Thymus (tissue), 11 donors: Measurements from ENCODE around the gene PARD3B. TPM values are rescaled to one million over a fixed set of nuclear protein-coding genes. Genes with fewer than 3 reads are reported as not detected.

Experiments used
- DNase-seq, 9 donors: peaks; one replicate each; pipeline ENCODE4 v3.0.0-alpha.2; 2013; ENCODE audit warnings: low spot score in 9 of 9, low read depth in 6 of 9, missing footprints in 1 of 9
- H3K27ac ChIP-seq, 2 donors: one replicate each; pipeline ENCODE4 v1.5.1; 2013; ENCODE audit warnings: control low read depth in 1 of 2, low read depth in 1 of 2, low read length in 1 of 2, mild to moderate bottlenecking in 1 of 2, moderate library complexity in 1 of 2
- H3K27me3 ChIP-seq, 2 donors: one replicate each; pipeline ENCODE4 v1.5.1; 2013; ENCODE audit warnings: low read length in 1 of 2; ENCODE audit not compliant: control insufficient read depth in 2 of 2, insufficient read depth in 1 of 2
- H3K36me3 ChIP-seq, 2 donors: one replicate each; pipeline ENCODE4 v1.5.1; 2013; ENCODE audit warnings: low read length in 1 of 2, mild to moderate bottlenecking in 1 of 2, moderate library complexity in 1 of 2; ENCODE audit not compliant: control insufficient read depth in 2 of 2, insufficient read depth in 2 of 2
- H3K4me1 ChIP-seq, 2 donors: one replicate each; pipeline ENCODE4 v1.5.1; 2013; ENCODE audit warnings: low read length in 2 of 2; ENCODE audit not compliant: control insufficient read depth in 2 of 2, insufficient read depth in 2 of 2
- H3K4me3 ChIP-seq, 2 donors: one replicate each; pipeline ENCODE4 v1.5.1; 2013; ENCODE audit warnings: low read length in 2 of 2, control low read depth in 1 of 2, mild to moderate bottlenecking in 1 of 2
- H3K9me3 ChIP-seq, 2 donors: one replicate each; pipeline ENCODE4 v1.5.1; 2013; ENCODE audit warnings: low read length in 1 of 2, mild to moderate bottlenecking in 1 of 2; ENCODE audit not compliant: control insufficient read depth in 2 of 2, insufficient read depth in 1 of 2
- WGBS: extraction: QIAGEN DNeasy Blood & Tissue Kit; methylation state at CpG from one replicate; pipeline ENCODE4 v1.1.7; 2013; 5-methylcytosine and 5-hydroxymethylcytosine counted together
- polyA plus RNA-seq: library from polyadenylated mRNA; stranded (reverse); fragments of 200-250 nt; gene quantifications from one replicate; pipeline ENCODE4 v1.2.3, GENCODE V29; 2013
- total RNA-seq: library from RNA; stranded (reverse); fragments of 120-200 nt; gene quantifications from one replicate; pipeline ENCODE4 v1.2.4, GENCODE V29; 2013
- donor health status: healthy.

Gene PARD3B
- total and polyA plus RNA-seq, 2 donors = 1.0 to 2.4 TPM

DNA sequence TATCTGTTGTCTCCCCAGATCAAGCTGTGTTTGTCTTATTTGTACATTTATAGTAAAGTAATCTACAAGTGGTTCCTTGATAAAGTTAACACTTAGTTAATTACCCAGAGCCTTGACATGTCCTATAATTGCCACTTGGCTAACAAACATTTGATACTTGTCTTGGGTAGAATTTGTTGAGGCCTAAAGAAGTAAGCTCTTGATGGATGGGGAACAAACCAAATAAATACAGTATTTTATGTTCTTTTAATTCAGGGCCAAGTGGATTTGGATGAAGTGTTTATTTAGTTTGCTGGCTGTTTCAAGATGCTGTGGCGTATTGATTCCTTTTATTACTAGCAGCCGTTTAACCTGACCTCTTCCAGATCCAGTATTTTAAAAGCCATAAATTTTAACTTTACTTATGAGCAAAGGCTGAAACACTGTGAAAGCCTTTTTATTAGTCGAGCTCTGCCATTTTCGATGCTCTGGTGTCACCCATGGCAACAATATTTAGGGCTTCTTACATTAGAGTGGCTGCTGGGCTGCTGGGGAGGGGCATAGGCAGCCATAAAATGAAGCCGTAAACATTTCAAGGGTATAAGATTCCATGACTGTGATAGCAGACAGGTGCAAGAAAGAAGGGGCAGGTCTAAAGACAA lies 735.4 kb downstream of the PARD3B start:
- Histone ChIP-seq H3K27ac (no peak overlapping the region), H3K27me3 (no peaks in the 10 kb centered on the region), H3K36me3 (no peaks in the 10 kb centered on the region), H3K9me3 (no peaks in the 10 kb centered on the region), H3K4me1 (no peaks in the 10 kb centered on the region), H3K4me3 (no peak overlapping the region)
- DNase-seq = no peak
- 97% methylated on average over 5 of the region's 5 CpGs for WGBS

DNA sequence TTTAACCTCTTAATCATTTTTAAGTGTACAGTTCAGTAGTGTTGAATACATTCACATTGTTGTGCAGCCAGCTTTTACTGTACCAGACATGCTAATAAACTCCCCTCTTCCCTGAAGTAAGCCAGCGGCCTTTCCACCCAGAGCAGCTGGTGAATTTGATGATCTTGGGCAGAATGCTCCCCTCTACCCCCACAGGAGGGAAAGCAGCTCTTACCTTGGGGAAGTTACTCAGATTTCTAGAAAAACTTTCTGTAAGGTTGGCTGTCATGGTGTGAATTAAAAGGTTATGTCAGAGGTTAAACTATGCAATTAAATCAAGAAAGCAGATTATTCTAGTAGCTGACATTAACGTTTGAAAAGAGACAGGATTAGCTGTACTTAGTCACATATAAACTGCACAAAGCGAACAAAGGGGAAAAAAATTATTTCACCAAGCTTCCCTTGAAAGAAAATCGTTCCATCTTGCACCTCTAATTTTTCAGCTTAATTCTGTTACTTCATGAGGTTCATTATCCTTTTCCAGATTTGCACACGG lies 738.5 kb downstream of the PARD3B start:
- H3K9me3 ChIP-seq = no peaks in the 10 kb centered on the region
- no peaks in the 10 kb centered on the region for H3K36me3 ChIP-seq
- H3K4me3 ChIP-seq = no peak overlapping the region
- no peaks in the 10 kb centered on the region for H3K27me3 ChIP-seq
- WGBS = 92% methylated on average over 5 of the region's 5 CpGs
- DNase-seq = no peak
- H3K27ac ChIP-seq = no peak overlapping the region
- no peaks in the 10 kb centered on the region for H3K4me1 ChIP-seq

DNA sequence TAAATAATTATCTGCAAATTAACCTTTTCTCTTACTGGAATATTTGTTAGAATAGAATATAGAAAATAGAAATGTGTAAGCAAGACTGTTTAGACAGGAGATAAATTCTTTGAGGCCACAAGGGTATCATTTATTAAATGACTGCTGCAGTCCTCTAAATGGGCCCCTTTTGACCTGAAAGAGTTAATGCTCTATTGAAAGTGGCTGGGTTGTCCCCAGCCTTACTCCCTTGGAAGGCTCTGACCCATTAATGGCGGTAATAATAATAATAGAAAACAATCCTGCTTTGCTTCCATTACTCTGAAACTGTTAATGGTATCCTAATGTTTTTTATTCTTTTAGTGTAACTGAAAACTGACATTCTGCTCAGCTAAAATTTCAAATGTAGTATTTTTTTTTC lies 739.1 kb downstream of the PARD3B start:
- no peak for DNase-seq
- no peak overlapping the region for H3K4me3 ChIP-seq
- H3K36me3 ChIP-seq = no peaks in the 10 kb centered on the region
- no peaks in the 10 kb centered on the region for H3K9me3 ChIP-seq
- no peaks in the 10 kb centered on the region for H3K4me1 ChIP-seq
- H3K27me3 ChIP-seq = no peaks in the 10 kb centered on the region
- no peak overlapping the region for H3K27ac ChIP-seq
- WGBS = 91% methylated on average over 1 of the region's 1 CpG

DNA sequence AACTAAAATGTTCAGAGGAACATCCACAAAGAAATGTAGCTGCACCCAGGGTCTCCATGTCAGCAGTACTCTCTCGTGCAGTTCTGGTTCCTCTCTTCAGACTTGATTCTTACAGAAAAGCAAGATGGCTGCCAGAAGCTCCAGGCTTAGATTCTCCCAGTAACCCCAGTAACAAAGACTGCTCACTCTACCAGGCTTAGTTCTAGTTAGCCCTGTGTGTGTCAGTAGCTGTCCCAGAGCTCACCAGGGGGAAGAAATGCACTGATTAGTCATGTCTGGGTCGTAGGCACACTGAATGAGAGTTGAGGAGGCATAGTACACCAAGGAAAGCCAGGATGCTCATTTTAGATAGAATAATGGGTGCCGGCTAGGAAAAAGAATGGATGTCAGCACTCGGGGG lies 742.0 kb downstream of the PARD3B start:
- no peak for DNase-seq
- 95% methylated on average over 4 of the region's 4 CpGs for WGBS

DNA sequence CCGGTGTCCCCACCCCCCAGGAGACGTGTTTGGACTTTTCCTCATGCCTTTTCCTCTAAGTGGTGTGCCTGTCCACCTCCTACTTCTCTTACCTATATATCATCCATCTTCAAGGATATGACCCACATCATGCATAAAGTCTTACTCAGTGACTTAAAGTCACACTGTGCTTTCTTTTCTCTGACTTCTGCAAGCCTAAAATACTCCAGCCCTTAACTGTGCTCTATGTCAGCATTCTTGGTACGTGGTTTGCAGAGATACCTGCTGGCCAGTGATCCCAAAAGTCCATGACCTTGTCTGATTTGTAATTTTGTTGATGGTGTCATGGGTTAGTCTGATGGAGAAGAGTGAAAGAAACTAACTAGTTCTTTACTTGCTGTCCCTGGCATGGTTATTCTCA lies 743.4 kb downstream of the PARD3B start:
- Histone ChIP-seq H3K4me3 (no peak overlapping the region), H3K27me3 (no peaks in the 10 kb centered on the region), H3K9me3 (no peaks in the 10 kb centered on the region), H3K4me1 (no peaks in the 10 kb centered on the region), H3K36me3 (no peaks in the 10 kb centered on the region), H3K27ac (no peak overlapping the region)
- 88% methylated on average over 3 of the region's 3 CpGs for WGBS
- DNase-seq = no peak

More for the DNA sequence above, 742.0 kb downstream of the PARD3B start:
- H3K27me3 ChIP-seq = no peaks in the 10 kb centered on the region
- no peak overlapping the region for H3K27ac ChIP-seq
- no peaks in the 10 kb centered on the region for H3K4me1 ChIP-seq
- no peak overlapping the region for H3K4me3 ChIP-seq
- H3K36me3 ChIP-seq = no peaks in the 10 kb centered on the region
- H3K9me3 ChIP-seq = no peaks in the 10 kb centered on the region

DNA sequence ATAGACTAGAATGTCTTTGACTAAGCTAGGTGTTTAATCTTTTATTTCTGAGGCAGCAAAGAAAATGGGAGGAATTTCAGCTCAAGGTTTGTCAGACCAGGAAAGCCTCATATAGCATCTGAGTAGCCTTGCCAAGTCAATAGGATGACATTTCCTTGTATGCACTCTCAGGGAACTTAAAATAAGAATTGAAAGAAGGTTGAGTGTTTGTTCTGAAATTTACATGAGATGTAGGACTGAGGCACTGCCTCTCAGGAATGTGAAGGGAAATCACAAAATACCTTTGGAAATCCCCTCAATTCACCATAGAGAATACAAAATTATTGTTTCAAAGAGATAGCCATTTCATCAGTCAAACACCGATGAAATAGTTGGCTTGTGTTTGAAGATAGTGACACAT lies 745.0 kb downstream of the PARD3B start:
- no peak overlapping the region for H3K4me3 ChIP-seq

DNA sequence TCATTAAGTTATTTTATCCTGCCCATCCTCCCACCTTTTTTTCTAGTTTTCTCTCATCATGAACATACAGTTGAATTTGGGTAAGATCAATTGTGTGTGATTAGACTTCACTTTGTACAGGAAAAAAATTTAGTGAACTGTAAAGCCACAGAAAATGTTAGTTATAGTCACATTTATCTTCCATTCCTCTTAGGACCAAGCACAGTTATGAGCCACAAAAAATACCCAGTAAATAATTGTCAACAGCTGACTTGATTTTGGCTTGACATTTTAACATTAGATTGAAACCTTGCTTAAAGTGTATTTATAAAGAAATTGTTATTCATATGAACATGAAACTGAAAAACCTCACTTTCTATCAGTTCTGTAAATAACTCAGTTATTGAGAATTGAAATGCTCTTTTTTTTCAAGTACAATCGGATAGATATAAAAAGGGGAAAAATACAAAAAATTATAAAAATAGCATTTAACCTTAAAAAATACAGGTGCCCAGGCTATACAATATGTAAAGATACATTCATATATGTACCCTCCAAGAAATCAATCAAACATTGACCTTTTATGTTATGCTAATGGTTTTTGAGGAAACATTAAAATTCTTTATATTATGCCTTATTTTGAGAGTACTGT lies 747.5 kb downstream of the PARD3B start:
- no peak for DNase-seq
- H3K4me1 ChIP-seq = no peaks in the 10 kb centered on the region
- H3K9me3 ChIP-seq = no peaks in the 10 kb centered on the region
- H3K4me3 ChIP-seq = no peak overlapping the region
- H3K27ac ChIP-seq = no peak overlapping the region
- no peaks in the 10 kb centered on the region for H3K27me3 ChIP-seq
- 97% methylated on average over 1 of the region's 1 CpG for WGBS
- no peaks in the 10 kb centered on the region for H3K36me3 ChIP-seq

More for the DNA sequence above, 745.0 kb downstream of the PARD3B start:
- no peaks in the 10 kb centered on the region for H3K36me3 ChIP-seq
- no peak for DNase-seq
- no peak overlapping the region for H3K27ac ChIP-seq
- H3K4me1 ChIP-seq = no peaks in the 10 kb centered on the region
- H3K27me3 ChIP-seq = no peaks in the 10 kb centered on the region
- WGBS = 93% methylated on average over 1 of the region's 1 CpG
- H3K9me3 ChIP-seq = no peaks in the 10 kb centered on the region

DNA sequence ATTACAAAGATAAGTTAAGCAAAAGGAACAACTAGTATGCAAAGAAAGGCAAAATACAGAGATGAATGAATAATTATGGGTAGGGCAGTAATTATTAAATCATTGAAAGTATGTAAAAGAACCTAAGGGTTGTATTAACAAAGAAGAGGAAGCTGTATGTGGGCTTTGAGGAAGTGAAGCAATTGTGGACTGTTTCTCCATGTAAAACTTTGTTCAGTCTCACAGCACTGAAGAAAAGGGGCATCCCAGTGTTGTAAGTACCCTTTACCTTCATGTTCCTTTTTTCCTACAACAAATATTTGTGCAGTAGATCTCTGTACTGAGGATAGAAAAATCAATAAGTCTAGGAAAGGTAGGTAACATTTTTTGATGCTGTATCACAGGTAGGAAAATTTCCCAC lies 748.3 kb downstream of the PARD3B start:
- no peaks in the 10 kb centered on the region for H3K4me1 ChIP-seq

DNA sequence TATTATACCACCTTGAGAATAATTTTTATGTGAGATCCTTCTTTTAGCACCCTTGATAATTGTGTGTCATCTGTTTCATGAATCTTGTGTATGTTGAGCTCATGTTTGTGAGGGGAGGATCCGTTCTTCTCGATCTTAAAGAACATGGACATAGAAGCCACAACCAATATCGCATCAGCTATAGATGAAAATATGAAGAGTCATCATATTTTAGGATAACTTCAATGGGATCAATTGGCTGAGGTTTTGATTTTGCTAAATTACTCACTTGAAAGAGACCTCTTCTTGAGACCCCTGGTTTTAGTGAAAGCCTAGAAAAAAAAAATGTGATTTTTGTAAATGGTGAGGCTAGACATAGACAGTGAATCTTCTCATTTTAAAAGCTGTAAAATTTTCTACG lies 751.7 kb downstream of the PARD3B start:
- Histone ChIP-seq H3K27ac (no peak overlapping the region), H3K4me1 (no peaks in the 10 kb centered on the region), H3K27me3 (no peaks in the 10 kb centered on the region), H3K4me3 (no peak overlapping the region), H3K36me3 (no peaks in the 10 kb centered on the region), H3K9me3 (no peaks in the 10 kb centered on the region)
- WGBS = 97% methylated on average over 4 of the region's 4 CpGs
- DNase-seq = no peak

More for the DNA sequence above, 748.3 kb downstream of the PARD3B start:
- H3K36me3 ChIP-seq = no peaks in the 10 kb centered on the region
- H3K27me3 ChIP-seq = no peaks in the 10 kb centered on the region
- H3K9me3 ChIP-seq = no peaks in the 10 kb centered on the region
- peak in 1 of 9 donors; percentile 3 for DNase-seq
- H3K4me3 ChIP-seq = no peak overlapping the region
- no peak overlapping the region for H3K27ac ChIP-seq
